ENCODE results near the gene STEAP3.

STEAP3 gene

GRCh38 chr2:119198240-119198840 is 25.3 kb upstream of the STEAP3 start:
- no peak for DNase-seq

GRCh38 chr2:119201815-119202214 is 21.8 kb upstream of the STEAP3 start:
- no peak for DNase-seq

- no peak for DNase-seq
Observed at GRCh38 chr2:119202610-119203310, 20.9 kb upstream of the STEAP3 start.

- no peak for DNase-seq
Observed at GRCh38 chr2:119204525-119204924, 19.1 kb upstream of the STEAP3 start.

GRCh38 chr2:119205001-119205706 is 18.5 kb upstream of the STEAP3 start:
- no peak for DNase-seq

GRCh38 chr2:119206201-119206600 is 17.4 kb upstream of the STEAP3 start:
- no peak for DNase-seq

GRCh38 chr2:119207447-119207846 is 16.2 kb upstream of the STEAP3 start:
- no peak for DNase-seq

- no peak for DNase-seq
Observed at GRCh38 chr2:119208791-119209203, 14.8 kb upstream of the STEAP3 start.

- no peak for DNase-seq
Observed at GRCh38 chr2:119212139-119212800, 11.4 kb upstream of the STEAP3 start.

GRCh38 chr2:119214453-119215037 is 9.1 kb upstream of the STEAP3 start:
- DNase-seq: no peak

GRCh38 chr2:119216994-119217393 is 6.6 kb upstream of the STEAP3 start:
- no peak for DNase-seq

GRCh38 chr2:119218478-119219064 is 5.1 kb upstream of the STEAP3 start:
- no peak for DNase-seq

GRCh38 chr2:119219873-119220272 is 3.8 kb upstream of the STEAP3 start:
- no peak for DNase-seq

GRCh38 chr2:119220720-119221301 is 2.8 kb upstream of the STEAP3 start:
- DNase-seq: no peak

GRCh38 chr2:119221609-119222008 is 2.0 kb upstream of the STEAP3 start:
- DNase-seq: no peak

GRCh38 chr2:119222213-119222612 is 1.4 kb upstream of the STEAP3 start:
- no peak for DNase-seq

GRCh38 chr2:119222863-119223520 is 642 bp upstream of the STEAP3 start:
- no peak for DNase-seq

- DNase-seq: no peak
Observed at GRCh38 chr2:119224391-119225104, 914 bp downstream of the STEAP3 start.

GRCh38 chr2:119225105-119225865 is 1.7 kb downstream of the STEAP3 start:
- DNase-seq: no peak

- no peak for DNase-seq
Observed at GRCh38 chr2:119225926-119226325, 2.3 kb downstream of the STEAP3 start.

Data from AML-193 (cell line).